ENCODE data around the gene FGFR4.

GRCh38 chr5:177123789-177124485, 37.2 kb downstream of the FGFR4 start:
- TF ChIP-seq FOXM1 (IDR thresholded peaks at IDR 0.05; ENCODE audit: borderline replicate concordance, low read depth) = no peak
- TF ChIP-seq EP300 (IDR thresholded peaks at IDR 0.05; ENCODE audit: borderline replicate concordance) = no peak
- no peak for TF ChIP-seq TEAD4 (IDR thresholded peaks at IDR 0.05)
- TF ChIP-seq EGR1 (IDR thresholded peaks at IDR 0.05) = no peak
- no peak for TF ChIP-seq NFIC (IDR thresholded peaks at IDR 0.05)
- no peak for TF ChIP-seq TCF12 (IDR thresholded peaks at IDR 0.05; ENCODE audit: low read depth)
- no peak for TF ChIP-seq TAF1 (IDR thresholded peaks at IDR 0.05; ENCODE audit: low read depth)
- no peak for TF ChIP-seq CREB1 (IDR thresholded peaks at IDR 0.05; ENCODE audit: low read depth)
- no peak for TF ChIP-seq USF1 (IDR thresholded peaks at IDR 0.05)
- TF ChIP-seq YY1 (IDR thresholded peaks at IDR 0.05; ENCODE audit: low read depth) = no peak
- TF ChIP-seq CEBPB (IDR thresholded peaks at IDR 0.05) = no peak

All from Ishikawa (cell line).